Chondrocyte (in vitro differentiated cells): ENCODE results near the gene RAD51B. TPM values are rescaled to one million over a fixed set of nuclear protein-coding genes. Genes with fewer than 3 reads are reported as not detected.

Experiments
- DNase-seq: peaks from one replicate; pipeline ENCODE4 v3.0.0; 2021; ENCODE audit warnings: mixed read lengths, low spot score
- H3K27ac Mint-ChIP-seq: one replicate; pipeline ENCODE4 v1.8.0; 2021; ENCODE audit warnings: mild to moderate bottlenecking, moderate library complexity, mixed read lengths; ENCODE audit not compliant: unreplicated experiment
- H3K27me3 Mint-ChIP-seq: 2 replicates; pipeline ENCODE4 v1.8.0; 2021; ENCODE audit warnings: low read depth, mixed read lengths
- H3K36me3 Mint-ChIP-seq: 2 replicates; pipeline ENCODE4 v1.8.0; 2021; ENCODE audit warnings: low read depth, mixed read lengths
- H3K4me1 Mint-ChIP-seq: 2 replicates; pipeline ENCODE4 v1.8.0; 2021; ENCODE audit warnings: low read depth, mild to moderate bottlenecking, mixed read lengths
- H3K4me3 Mint-ChIP-seq: one replicate; pipeline ENCODE4 v1.8.0; 2021; ENCODE audit warnings: mild to moderate bottlenecking, moderate library complexity, mixed read lengths; ENCODE audit not compliant: unreplicated experiment
- H3K9me3 Mint-ChIP-seq: 2 replicates; pipeline ENCODE4 v1.8.0; 2021; ENCODE audit warnings: low read depth, mixed read lengths
- total RNA-seq: library from RNA; stranded (reverse); gene quantifications from 3 replicates; pipeline ENCODE4 v1.2.1, GENCODE V29; 2021
- TF ChIP-seq, protein P1 (sequence below): fragments of 200-600 bp; sonication (generic); IDR thresholded peaks from 2 replicates; pipeline ENCODE4 v1.5.0; 2021; ENCODE audit warnings: antibody characterized with exemption, mild to moderate bottlenecking, moderate library complexity

RAD51B gene
- total RNA-seq, 1 donor from 2014 or later = 8.2 TPM

DNA sequence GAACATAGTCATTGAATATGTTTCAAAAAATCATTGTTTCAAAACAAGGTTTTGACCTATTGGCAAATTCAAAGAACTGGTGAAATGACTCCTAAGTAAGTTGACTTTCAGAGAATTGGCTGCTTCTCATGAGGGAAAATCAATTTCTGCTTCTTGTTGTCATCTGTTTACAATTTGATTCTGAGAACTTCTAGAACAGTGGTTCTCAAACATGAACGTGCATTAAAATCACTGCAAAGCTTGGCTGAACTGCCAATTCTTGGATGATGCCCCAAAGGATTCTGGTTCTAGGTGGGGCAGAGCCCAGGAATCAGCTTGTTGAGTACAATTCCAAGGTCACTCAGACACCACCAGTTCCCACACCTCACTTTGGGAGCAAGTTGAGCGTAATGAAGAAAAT lies 889.4 kb downstream of the RAD51B start:
- TF ChIP-seq, protein P1, sequence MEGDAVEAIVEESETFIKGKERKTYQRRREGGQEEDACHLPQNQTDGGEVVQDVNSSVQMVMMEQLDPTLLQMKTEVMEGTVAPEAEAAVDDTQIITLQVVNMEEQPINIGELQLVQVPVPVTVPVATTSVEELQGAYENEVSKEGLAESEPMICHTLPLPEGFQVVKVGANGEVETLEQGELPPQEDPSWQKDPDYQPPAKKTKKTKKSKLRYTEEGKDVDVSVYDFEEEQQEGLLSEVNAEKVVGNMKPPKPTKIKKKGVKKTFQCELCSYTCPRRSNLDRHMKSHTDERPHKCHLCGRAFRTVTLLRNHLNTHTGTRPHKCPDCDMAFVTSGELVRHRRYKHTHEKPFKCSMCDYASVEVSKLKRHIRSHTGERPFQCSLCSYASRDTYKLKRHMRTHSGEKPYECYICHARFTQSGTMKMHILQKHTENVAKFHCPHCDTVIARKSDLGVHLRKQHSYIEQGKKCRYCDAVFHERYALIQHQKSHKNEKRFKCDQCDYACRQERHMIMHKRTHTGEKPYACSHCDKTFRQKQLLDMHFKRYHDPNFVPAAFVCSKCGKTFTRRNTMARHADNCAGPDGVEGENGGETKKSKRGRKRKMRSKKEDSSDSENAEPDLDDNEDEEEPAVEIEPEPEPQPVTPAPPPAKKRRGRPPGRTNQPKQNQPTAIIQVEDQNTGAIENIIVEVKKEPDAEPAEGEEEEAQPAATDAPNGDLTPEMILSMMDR = no peak
- no peaks in the 10 kb centered on the region for H3K9me3 Mint-ChIP-seq
- no peaks in the 10 kb centered on the region for H3K27me3 Mint-ChIP-seq
- no peaks in the 10 kb centered on the region for H3K36me3 Mint-ChIP-seq
- no peak overlapping the region for H3K27ac Mint-ChIP-seq
- DNase-seq = no peak
- H3K4me3 Mint-ChIP-seq = no peak overlapping the region
- peaks cover 18% of the 10 kb centered on the region for H3K4me1 Mint-ChIP-seq

DNA sequence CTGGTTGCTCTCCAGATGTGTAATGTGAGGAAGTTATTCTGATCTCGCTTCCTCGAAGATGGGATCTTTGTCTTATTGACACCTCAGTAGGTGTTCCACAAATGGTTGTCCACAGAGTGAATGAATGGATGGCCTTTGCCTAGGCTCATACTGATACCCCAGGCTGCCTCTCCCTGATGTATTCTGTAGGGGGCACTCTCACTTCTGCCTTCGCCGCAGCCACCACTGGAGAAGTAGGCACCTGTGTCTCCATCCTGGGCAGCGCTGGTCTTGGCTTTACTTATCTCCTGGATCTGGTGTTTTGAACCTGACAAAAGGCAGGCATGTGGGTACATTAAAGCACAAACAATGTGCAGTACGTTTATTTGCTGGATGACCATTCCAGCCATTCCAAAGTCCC lies 891.2 kb downstream of the RAD51B start:
- H3K27ac Mint-ChIP-seq = no peak overlapping the region
- no peaks in the 10 kb centered on the region for H3K36me3 Mint-ChIP-seq
- no peak for DNase-seq
- no peaks in the 10 kb centered on the region for H3K9me3 Mint-ChIP-seq
- H3K4me1 Mint-ChIP-seq = peaks cover 19% of the 10 kb centered on the region
- TF ChIP-seq, protein P1 = no peak
- H3K4me3 Mint-ChIP-seq = no peak overlapping the region
- H3K27me3 Mint-ChIP-seq = no peaks in the 10 kb centered on the region

DNA sequence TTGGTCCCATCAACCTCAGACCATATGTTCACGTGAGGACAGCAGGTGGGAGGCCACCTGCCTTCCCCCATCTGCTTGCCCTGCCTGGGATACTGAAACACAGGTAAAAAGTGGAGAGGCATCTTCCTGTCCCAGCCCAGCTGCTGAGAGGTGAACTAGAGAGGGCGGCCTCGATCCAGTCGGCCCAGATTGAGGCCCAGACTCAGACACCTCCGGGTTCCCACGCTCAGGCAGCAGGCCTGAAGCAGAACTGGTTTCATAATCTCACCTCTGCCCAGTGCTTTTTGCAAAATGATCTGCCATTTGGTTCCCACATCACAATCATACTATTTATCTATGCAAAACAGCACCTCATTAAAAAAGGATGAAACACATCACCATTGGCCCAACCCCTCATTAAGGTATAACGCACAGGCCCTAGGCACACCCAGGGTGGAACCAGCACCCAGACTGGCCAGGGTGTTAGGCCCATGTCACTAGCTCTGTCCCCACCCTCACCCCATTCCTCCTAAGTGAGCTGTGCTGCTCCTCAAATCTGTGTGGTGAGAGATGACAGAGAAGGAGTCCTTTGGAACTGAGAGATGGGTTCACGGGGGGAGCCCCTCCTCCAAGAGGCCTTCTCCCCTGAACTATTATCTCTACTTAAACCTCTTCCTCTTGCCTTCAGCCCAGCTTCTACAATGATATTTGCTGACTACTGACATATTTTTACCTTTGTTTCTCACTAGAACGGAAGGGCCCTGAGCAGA lies 892.2 kb downstream of the RAD51B start:
- Mint-ChIP-seq H3K9me3 (no peaks in the 10 kb centered on the region), H3K36me3 (no peaks in the 10 kb centered on the region), H3K27me3 (no peaks in the 10 kb centered on the region), H3K4me1 (peaks cover 17% of the 10 kb centered on the region), H3K27ac (no peak overlapping the region), H3K4me3 (no peak overlapping the region)
- DNase-seq = no peak
- TF ChIP-seq, protein P1 = no peak

DNA sequence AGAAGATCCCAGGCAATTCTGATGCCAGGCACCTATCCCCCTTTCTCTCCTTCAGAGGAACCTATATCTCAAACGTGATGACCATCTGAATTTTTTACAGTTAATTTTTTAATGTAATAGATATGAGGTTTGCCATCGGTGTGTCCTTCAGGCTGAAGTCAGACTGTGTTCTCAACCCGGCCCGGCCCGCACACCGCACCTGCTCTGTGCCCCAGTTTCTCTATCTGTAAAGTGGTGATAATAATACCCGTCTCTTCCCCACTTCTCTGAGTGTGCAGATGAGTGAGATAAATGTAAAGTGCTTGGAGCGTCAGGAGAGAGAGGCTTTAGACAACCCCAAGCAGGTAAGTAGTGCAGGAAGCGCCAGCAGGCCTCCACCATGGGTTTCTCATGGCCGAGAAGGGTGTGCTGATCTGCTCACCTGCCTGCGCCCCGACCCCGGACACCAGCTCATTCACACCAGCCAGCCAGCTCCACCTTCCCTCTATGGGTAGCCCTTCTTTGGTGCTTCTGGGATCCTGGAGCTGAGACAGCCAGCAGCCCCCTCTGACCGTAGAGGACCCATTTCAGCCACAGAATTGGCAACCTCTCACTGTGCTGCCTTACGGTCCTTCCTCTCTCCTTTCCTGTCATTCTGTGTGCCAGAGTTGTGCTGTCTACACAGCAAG lies 893.3 kb downstream of the RAD51B start:
- Mint-ChIP-seq H3K27me3 (no peaks in the 10 kb centered on the region), H3K4me3 (no peak overlapping the region), H3K36me3 (no peaks in the 10 kb centered on the region), H3K27ac (no peak overlapping the region), H3K9me3 (no peaks in the 10 kb centered on the region), H3K4me1 (peaks cover 7% of the 10 kb centered on the region)
- DNase-seq = no peak
- TF ChIP-seq, protein P1 = no peak

DNA sequence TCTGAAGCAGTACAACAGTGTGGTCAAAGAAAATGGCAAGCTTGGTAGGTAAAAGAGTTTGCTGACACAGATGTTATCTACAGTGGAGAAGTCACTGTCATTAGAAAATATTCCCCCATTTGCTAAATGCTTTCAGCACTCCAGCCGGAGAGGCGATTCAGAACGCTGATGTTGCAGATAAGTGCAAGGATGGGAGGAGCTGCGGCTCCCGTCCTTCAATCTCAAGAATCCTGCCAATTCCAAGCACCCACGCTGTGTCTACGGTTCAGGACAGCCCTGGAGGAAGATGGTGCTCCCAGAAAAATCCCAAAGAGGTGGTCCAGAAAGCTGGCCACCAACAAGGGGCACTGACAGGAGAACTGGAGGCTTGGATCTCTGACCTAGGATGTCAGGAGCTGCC lies 894.2 kb downstream of the RAD51B start:
- H3K36me3 Mint-ChIP-seq = no peaks in the 10 kb centered on the region
- H3K27ac Mint-ChIP-seq = no peak overlapping the region

More for the DNA sequence above, 894.2 kb downstream of the RAD51B start:
- Mint-ChIP-seq H3K4me3 (no peak overlapping the region), H3K27me3 (no peaks in the 10 kb centered on the region), H3K4me1 (peaks cover 7% of the 10 kb centered on the region), H3K9me3 (no peaks in the 10 kb centered on the region)
- TF ChIP-seq, protein P1 = no peak
- DNase-seq = no peak
